ENCODE results near the gene PET100.

Gene PET100

GRCh38 chr19:7676854-7677253 is 47.3 kb downstream of the PET100 start, which contains the start of gene MCEMP1:
MCEMP1 (plus strand) TSS chr19:7677090; CDS start chr19:7677121, 31 bp downstream.
- DNase-seq (ENCODE audit: low read depth in 1 of 2, low spot score in 1 of 2): peak; percentile 89 to 93
- TF ChIP-seq GABPA (IDR thresholded peaks at IDR 0.05; ENCODE audit: low read depth) (no peak), POLR2AphosphoS5 (IDR thresholded peaks at IDR 0.05; ENCODE audit: low read depth) (peak; percentile 65; the same call in 1 of the 2 replicates), REST (IDR thresholded peaks at IDR 0.05; ENCODE audit: insufficient replicate concordance, low read depth) (no peak), SPI1 (IDR thresholded peaks at IDR 0.05; ENCODE audit: borderline replicate concordance, low read depth) (no peak)
- TF ChIP-seq, protein P1, sequence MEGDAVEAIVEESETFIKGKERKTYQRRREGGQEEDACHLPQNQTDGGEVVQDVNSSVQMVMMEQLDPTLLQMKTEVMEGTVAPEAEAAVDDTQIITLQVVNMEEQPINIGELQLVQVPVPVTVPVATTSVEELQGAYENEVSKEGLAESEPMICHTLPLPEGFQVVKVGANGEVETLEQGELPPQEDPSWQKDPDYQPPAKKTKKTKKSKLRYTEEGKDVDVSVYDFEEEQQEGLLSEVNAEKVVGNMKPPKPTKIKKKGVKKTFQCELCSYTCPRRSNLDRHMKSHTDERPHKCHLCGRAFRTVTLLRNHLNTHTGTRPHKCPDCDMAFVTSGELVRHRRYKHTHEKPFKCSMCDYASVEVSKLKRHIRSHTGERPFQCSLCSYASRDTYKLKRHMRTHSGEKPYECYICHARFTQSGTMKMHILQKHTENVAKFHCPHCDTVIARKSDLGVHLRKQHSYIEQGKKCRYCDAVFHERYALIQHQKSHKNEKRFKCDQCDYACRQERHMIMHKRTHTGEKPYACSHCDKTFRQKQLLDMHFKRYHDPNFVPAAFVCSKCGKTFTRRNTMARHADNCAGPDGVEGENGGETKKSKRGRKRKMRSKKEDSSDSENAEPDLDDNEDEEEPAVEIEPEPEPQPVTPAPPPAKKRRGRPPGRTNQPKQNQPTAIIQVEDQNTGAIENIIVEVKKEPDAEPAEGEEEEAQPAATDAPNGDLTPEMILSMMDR (IDR thresholded peaks at IDR 0.05; ENCODE audit: insufficient read depth, low read length): no peak
- Histone ChIP-seq H3K27ac (replicated peaks) (peak within 1 kb of the TSS; percentile 80), H3K4me3 (replicated peaks; ENCODE audit: insufficient read depth, low read length) (peak within 1 kb of the TSS; percentile 58), H3K27me3 (ENCODE audit: insufficient read depth, poor library complexity, severe bottlenecking) (no peaks in the 10 kb centered on the region)

DNA sequence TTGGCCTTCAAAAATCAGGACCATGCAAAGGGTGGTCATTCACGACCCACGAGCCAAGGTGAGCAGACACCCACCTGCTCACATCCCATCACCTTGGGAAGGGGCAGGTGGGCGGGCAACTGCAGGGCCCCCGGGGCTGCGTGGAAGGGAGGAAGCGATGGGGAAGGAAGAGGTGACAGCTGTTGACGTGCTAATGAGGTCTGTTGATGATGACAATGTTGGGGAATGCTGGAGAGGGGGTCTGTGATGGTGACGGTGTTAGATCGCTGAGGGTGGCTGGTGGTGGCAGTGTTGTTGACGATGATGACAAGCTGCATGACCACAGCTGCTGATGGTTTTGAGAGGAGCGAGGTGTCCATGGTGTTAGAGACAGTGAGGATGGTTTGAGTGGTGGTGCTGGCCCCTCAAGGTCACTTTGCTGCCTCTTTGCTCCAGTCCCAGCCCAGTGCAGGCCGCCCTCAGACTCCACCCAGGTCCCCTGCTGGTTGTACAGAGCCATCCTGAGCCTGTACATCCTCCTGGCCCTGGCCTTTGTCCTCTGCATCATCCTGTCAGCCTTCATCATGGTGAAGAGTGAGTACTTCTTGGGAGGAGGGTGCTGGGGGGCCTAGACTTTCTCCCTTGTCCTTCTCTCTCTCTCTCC is 48.2 kb downstream of the PET100 start:
- Histone ChIP-seq H3K27ac (replicated peaks) (peak overlapping the region; percentile 80), H3K4me3 (replicated peaks; ENCODE audit: insufficient read depth, low read length) (peak overlapping the region; percentile 58), H3K27me3 (ENCODE audit: insufficient read depth, poor library complexity, severe bottlenecking) (no peaks in the 10 kb centered on the region)
- peak in 1 of 2 experiments; percentile 39 for DNase-seq (ENCODE audit: low read depth in 1 of 2, low spot score in 1 of 2)
- TF ChIP-seq, protein P1 (IDR thresholded peaks at IDR 0.05; ENCODE audit: insufficient read depth, low read length): no peak
- no peak for TF ChIP-seq GABPA (IDR thresholded peaks at IDR 0.05; ENCODE audit: low read depth)
- no peak for TF ChIP-seq SPI1 (IDR thresholded peaks at IDR 0.05; ENCODE audit: borderline replicate concordance, low read depth)
- no peak for TF ChIP-seq REST (IDR thresholded peaks at IDR 0.05; ENCODE audit: insufficient replicate concordance, low read depth)
- no peak for TF ChIP-seq POLR2AphosphoS5 (IDR thresholded peaks at IDR 0.05; ENCODE audit: low read depth)

GRCh38 chr19:7678971-7679751 is 49.6 kb downstream of the PET100 start:
- DNase-seq (ENCODE audit: low read depth in 1 of 2, low spot score in 1 of 2): peak; percentile 66 to 80

More at GRCh38 chr19:7678971-7679751, 49.6 kb downstream of the PET100 start:
- no peaks in the 10 kb centered on the region for H3K27me3 ChIP-seq (ENCODE audit: insufficient read depth, poor library complexity, severe bottlenecking)
- peak overlapping the region; percentile 95 for H3K27ac ChIP-seq (replicated peaks)
- peak overlapping the region; percentile 58 for H3K4me3 ChIP-seq (replicated peaks; ENCODE audit: insufficient read depth, low read length)
- TF ChIP-seq POLR2AphosphoS5 (IDR thresholded peaks at IDR 0.05; ENCODE audit: low read depth): no peak
- TF ChIP-seq, protein P1 (IDR thresholded peaks at IDR 0.05; ENCODE audit: insufficient read depth, low read length): peak; percentile 60
- no peak for TF ChIP-seq GABPA (IDR thresholded peaks at IDR 0.05; ENCODE audit: low read depth)
